Activated CD8-positive, alpha-beta memory T cell treated with anti-CD3 and anti-CD28 coated beads, Interleukin-2, amount 10 ng/mL, durations not matched to agents 7 days and 5 days (primary cell): Measurements from ENCODE around the gene RBM14. TPM values are rescaled to one million over a fixed set of nuclear protein-coding genes. Genes with fewer than 3 reads are reported as not detected.
"Not testable (repeated sequence)": the region's sequence is repeated elsewhere in the genome, so short reads cannot be mapped to it uniquely, and the experiment has no call there.

Source experiments
- ATAC-seq: fragments of 150-1000 bp; cut with Tn5 transposase; one replicate; pipeline ENCODE4 v1.10.0; 2021; ENCODE audit warnings: moderate library complexity
- CTCF ChIA-PET: fragments of 350-600 bp; sonication (Branson Sonifier 250); formaldehyde crosslinking; loops from one replicate; lab custom pipeline; 2021; ENCODE audit warnings: antibody characterized with exemption; lab: Charles Lee
- DNase-seq: peaks from one replicate; pipeline ENCODE4 v3.0.0-alpha.2; 2020
- H3K27ac Mint-ChIP-seq: one replicate; pipeline ENCODE4 v1.8.0; 2021; ENCODE audit warnings: mild to moderate bottlenecking, mixed read lengths
- H3K27me3 Mint-ChIP-seq: one replicate; pipeline ENCODE4 v1.8.0; 2021; ENCODE audit warnings: mixed read lengths
- H3K36me3 Mint-ChIP-seq: one replicate; pipeline ENCODE4 v1.8.0; 2021; ENCODE audit warnings: mild to moderate bottlenecking, mixed read lengths
- H3K4me1 Mint-ChIP-seq: one replicate; pipeline ENCODE4 v1.8.0; 2021; ENCODE audit warnings: mixed read lengths
- H3K4me3 Mint-ChIP-seq: one replicate; pipeline ENCODE4 v1.8.0; 2021; ENCODE audit warnings: mild to moderate bottlenecking, moderate library complexity, mixed read lengths
- H3K9me3 Mint-ChIP-seq: one replicate; pipeline ENCODE4 v1.8.0; 2022; ENCODE audit warnings: low read depth, mixed read lengths
- total RNA-seq, 2 experiments: library from RNA; stranded (reverse); gene quantifications; one replicate each; pipeline ENCODE4 v1.2.3, GENCODE V29; 2021

Gene RBM14
- total RNA-seq, 2 experiments from 2014 or later: 152 to 176 TPM

DNA sequence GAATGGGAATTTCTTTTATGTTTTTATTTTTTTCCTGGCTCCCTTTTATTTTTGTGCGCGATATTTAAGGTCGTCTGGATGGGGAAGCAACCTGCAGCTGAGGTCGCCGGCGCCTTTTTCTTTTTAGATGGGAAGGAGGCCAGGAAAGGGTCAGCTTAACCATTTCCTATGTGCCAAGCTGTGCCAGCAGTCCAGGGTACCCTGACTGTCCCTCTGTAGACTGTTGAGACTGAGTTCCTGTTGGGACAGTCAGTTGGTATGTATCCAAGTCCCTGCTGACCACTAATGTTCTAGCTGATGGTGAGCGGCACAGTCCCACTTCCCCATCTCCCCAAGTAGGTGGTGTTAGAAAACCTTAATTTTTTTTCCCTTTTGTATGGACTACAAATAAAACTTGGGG is 10.5 kb downstream of the RBM14 start:
- H3K27ac Mint-ChIP-seq: no peak overlapping the region
- peaks cover 30% of the 10 kb centered on the region for H3K4me1 Mint-ChIP-seq
- DNase-seq (no peak), ATAC-seq (no peak)
- H3K36me3 Mint-ChIP-seq: peaks cover 73% of the 10 kb centered on the region
- H3K4me3 Mint-ChIP-seq: no peak overlapping the region
- H3K27me3 Mint-ChIP-seq: no peaks in the 10 kb centered on the region
- CTCF ChIA-PET: no interaction called here
- no peaks in the 10 kb centered on the region for H3K9me3 Mint-ChIP-seq

DNA sequence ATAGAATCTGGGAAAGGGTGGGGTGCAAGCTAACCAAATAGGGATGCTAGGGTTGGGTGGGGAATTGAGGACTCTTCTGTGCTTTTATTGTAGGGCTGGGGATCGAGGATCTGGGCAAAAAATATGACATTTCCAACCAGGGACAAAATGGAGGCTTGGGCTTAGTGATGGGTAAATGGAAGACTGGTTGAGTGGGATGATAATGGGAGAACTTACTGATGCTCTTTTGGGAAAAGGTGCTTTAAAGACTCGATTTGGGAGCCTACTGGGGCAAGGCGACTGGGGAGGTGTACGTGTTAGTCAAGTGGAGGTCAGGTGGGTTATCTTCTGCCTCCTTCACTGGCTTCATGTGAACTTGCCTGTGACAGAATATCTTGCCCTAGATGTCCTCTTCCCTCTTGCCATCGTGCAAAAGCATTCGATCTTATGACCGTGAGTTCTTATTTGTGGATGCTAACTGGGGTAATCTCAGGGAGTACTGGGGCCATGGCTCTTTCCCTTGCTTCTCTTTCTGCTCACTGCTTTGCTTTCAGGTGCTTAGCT is 11.7 kb downstream of the RBM14 start:
- Mint-ChIP-seq H3K4me1 (peaks cover 21% of the 10 kb centered on the region), H3K4me3 (no peak overlapping the region), H3K36me3 (peaks cover 72% of the 10 kb centered on the region), H3K27ac (peak overlapping the region; percentile 16), H3K27me3 (no peaks in the 10 kb centered on the region), H3K9me3 (no peaks in the 10 kb centered on the region)
- CTCF ChIA-PET: interaction anchor here (1.4 to 1.9 kb wide), 2 partner anchors 10 to 12 kb away, joined by 4 to 10 read pairs; partner anchors contain the start of genes RBM14 and RBM4
- DNase-seq: no peak
- no peak for ATAC-seq

DNA sequence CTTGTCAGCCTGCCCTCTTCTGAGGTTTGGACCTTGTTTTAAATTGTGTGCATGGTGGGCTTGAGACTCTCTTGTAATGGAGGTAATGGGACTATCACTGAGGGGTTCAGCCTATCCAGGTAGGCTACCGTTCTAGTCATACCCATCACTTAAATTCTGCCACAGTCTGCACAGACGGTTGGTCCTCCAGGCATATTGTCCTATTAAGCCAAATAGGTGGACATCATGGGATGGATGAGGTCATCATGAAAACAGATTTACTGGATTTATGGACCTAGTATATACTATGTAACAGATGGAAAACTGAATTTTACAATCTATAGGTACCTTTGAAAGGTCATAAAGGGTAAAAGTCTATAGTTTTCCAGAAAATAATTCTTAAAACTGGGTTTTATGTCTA is 12.9 kb downstream of the RBM14 start:
- Mint-ChIP-seq H3K27ac (no peak overlapping the region), H3K27me3 (no peaks in the 10 kb centered on the region), H3K36me3 (peaks cover 66% of the 10 kb centered on the region), H3K9me3 (no peaks in the 10 kb centered on the region), H3K4me3 (no peak overlapping the region), H3K4me1 (peaks cover 14% of the 10 kb centered on the region)
- no peak for ATAC-seq
- CTCF ChIA-PET: interaction anchor here (1.2 to 1.9 kb wide), 4 partner anchors 8 to 13 kb away, joined by 4 to 10 read pairs (median 4); partner anchors contain the start of genes RBM14 and RBM4
- no peak for DNase-seq

DNA sequence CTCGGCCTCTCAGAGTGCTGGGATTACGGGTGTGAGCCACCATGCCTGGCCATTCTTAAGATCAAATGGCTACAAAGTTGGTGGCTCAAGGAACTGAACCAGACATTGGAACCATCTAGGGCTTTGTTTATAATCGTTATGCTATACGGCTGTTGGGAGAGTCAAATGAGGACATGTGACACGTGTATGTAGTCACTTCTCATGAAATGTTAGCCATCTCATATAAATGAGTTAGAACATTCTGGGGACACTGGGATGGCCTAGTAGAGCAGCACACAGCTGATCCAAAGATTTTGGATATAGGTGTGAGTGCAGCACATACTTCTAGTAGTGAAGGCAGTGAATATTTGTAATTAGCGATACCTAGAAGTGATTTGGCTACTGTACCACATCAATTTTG is 15.5 kb downstream of the RBM14 start:
- H3K27ac Mint-ChIP-seq: no peak overlapping the region
- DNase-seq (no peak), ATAC-seq (no peak)
- peaks cover 24% of the 10 kb centered on the region for H3K4me1 Mint-ChIP-seq
- no peak overlapping the region for H3K4me3 Mint-ChIP-seq
- no peaks in the 10 kb centered on the region for H3K9me3 Mint-ChIP-seq
- peaks cover 57% of the 10 kb centered on the region for H3K36me3 Mint-ChIP-seq
- CTCF ChIA-PET: no interaction called here
- no peaks in the 10 kb centered on the region for H3K27me3 Mint-ChIP-seq

DNA sequence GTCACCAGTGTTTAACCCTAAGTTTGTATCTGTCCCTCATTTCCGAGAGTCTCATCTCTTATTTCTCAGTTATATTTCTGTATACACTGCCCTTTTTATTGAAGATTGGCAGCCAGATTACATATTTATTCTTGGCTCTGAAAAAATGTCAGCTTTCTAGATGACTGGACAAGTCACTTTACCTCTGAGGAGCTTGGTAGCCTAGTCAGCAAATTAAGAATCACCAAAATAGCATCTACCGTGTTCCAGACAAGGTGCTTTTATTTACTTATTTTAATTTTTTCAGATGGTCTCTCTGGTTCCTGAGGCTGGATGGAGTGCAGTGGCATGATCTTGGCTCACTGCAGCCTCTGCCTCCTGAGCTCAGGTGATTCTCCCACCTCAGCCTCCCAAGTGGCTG is 16.5 kb downstream of the RBM14 start:
- H3K27ac Mint-ChIP-seq: no peak overlapping the region
- H3K36me3 Mint-ChIP-seq: peaks cover 48% of the 10 kb centered on the region
- DNase-seq (no peak), ATAC-seq (no peak)
- peaks cover 27% of the 10 kb centered on the region for H3K4me1 Mint-ChIP-seq
- no peaks in the 10 kb centered on the region for H3K9me3 Mint-ChIP-seq
- H3K27me3 Mint-ChIP-seq: no peaks in the 10 kb centered on the region
- CTCF ChIA-PET: no interaction called here
- no peak overlapping the region for H3K4me3 Mint-ChIP-seq

- H3K9me3 Mint-ChIP-seq: no peaks in the 10 kb centered on the region
- H3K4me1 Mint-ChIP-seq: peaks cover 47% of the 10 kb centered on the region
- peaks cover 50% of the 10 kb centered on the region for H3K36me3 Mint-ChIP-seq
- no peaks in the 10 kb centered on the region for H3K27me3 Mint-ChIP-seq
- CTCF ChIA-PET: interaction anchor here (0.7 to 3.0 kb wide), 3 partner anchors 13 to 250 kb away, joined by 3 to 16 read pairs (median 15); partner anchors contain the start of gene RBM14
- ATAC-seq: no peak
- no peak overlapping the region for H3K4me3 Mint-ChIP-seq
- no peak for DNase-seq
- peak overlapping the region; percentile 97 for H3K27ac Mint-ChIP-seq
Measured at GRCh38 chr11:66636411-66636810, 20.0 kb downstream of the RBM14 start.

DNA sequence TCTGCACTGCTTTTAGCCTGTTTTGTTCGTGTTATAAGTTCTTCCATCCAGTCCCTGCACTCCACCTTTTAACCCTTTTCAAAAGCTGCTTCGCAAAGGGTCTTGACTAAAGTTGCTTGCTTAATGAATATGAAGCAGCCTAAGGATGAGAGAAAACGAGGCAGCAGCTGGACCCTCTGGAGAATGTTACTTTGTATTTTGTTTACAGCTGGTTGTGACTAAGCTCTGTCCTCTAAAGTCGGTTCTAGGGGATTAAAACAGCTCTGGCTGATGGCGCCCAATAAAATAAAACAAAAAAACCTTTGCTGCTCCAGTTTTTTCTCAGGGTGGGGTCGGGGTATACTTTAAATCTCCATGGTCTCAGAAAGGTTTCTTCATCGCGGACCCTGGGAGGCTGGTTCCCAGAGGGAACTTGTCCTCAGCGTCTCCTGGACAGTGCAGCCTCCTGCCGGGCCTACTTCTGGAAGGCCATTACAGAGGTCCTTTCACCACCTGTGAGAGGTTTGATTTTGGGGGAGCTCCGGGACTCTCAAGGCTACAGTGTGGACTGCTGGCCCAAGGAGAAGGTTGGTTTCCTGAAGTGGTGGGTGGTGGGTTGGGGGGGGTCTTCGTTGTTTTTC is 21.2 kb downstream of the RBM14 start:
- Mint-ChIP-seq H3K27ac (peak overlapping the region; percentile 97), H3K4me3 (peak overlapping the region; percentile 87), H3K27me3 (no peaks in the 10 kb centered on the region), H3K4me1 (peaks cover 53% of the 10 kb centered on the region), H3K36me3 (peaks cover 52% of the 10 kb centered on the region), H3K9me3 (no peaks in the 10 kb centered on the region)
- CTCF ChIA-PET: interaction anchor here (0.8 to 3.1 kb wide), 19 partner anchors 8 to 991 kb away, joined by 3 to 19 read pairs (median 5); partner anchors contain the start of genes ACTN3, CCDC87, CCS and DPP3
- no peak for ATAC-seq
- DNase-seq: no peak

DNA sequence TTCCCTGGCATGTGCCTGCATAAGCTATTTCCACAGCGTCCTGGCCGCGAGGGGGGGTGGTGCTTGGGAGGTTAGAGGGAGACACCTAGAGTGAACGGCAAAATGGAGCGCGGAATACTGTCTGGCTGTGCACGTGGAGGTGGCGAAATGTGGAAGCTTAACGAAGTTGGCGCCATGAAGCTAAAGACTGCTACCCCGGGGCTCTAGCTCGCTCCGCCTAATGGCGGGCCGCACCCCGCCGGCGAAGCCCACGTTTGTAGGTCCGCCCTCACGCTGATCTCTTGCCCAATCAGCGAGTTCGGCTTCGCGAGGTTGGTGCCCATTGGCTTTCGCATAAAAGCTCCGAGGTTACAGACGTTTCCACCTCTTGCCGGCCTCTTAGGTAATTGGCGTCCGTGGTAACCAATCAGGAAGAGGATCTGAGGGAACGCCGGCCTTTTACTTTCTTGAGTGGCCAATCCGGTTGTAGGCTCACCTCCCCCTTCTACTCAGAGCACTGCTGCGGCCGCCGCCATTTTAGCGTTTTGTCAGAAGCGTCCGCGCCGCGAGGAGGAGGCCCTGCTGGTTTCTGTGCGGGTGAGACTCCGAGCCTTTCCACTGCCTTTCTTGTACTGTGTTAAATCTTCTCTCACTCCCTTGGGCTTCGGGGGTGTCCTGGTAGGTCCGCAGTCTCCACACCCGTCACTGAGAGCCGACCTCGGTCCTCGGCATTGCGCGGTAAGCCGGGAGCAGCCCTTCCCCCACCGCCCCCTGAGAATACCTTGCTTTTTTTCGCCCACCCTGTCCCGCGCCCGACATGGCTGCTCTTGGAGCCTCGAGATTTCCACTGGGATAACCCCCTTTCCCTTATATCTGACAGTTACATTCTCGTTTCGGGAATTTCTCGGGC is 22.0 kb downstream of the RBM14 start, which contains the start of gene RBM4:
Gene RBM4 (plus strand): TSS at position 527 of the 889 bp plus-strand sequence. CDS start 1,009 bp downstream, outside the sequence.
- H3K9me3 Mint-ChIP-seq: no peaks in the 10 kb centered on the region
- ATAC-seq: peak; percentile 97

DNA sequence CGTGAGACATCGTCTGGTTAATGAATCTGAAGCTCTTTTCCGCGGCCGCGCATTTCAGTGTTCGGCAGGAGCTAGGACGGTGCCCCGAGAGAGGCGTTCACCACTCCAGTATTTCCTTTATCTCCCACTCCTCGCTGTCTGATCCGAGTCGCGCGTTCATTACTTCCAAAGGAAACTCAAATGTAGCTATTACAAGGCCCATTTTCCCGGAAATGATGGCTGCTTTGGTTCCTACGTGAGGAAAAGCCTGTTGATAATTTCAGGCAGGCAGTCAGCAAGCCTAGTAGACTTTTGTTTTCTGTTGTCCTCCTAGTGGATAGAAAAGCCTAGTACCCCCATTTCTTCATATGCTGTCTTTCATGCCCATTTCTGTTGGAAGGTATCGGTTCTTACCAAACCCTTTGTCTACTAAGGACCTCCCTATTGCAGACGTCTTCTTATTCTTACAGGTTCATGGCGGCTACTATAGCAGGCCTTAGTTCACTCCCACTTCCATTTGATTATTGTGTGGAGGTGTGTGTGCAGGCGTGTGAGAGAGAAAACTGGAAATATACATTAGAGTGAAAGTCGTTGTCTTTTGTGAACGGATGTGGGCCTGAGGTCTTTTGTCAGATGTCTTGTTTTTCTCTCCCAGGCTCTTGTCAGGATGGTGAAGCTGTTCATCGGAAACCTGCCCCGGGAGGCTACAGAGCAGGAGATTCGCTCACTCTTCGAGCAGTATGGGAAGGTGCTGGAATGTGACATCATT is 22.8 kb downstream of the RBM14 start:
- ATAC-seq (no peak), DNase-seq (peak; percentile 55)
- Mint-ChIP-seq H3K36me3 (peaks cover 61% of the 10 kb centered on the region), H3K27ac (peak overlapping the region; percentile 97), H3K9me3 (no peaks in the 10 kb centered on the region), H3K27me3 (no peaks in the 10 kb centered on the region), H3K4me1 (peaks cover 69% of the 10 kb centered on the region), H3K4me3 (peak overlapping the region; percentile 87)
- CTCF ChIA-PET: interaction anchor here (1.1 to 3.1 kb wide), 9 partner anchors 10 to 203 kb away, joined by 3 to 19 read pairs (median 6); partner anchors contain the start of genes DPP3, MRPL11, RBM14 and RBM4B

More for the DNA sequence above, 22.0 kb downstream of the RBM14 start, which contains the start of gene RBM4:
- DNase-seq: peak; percentile 99
- H3K27ac Mint-ChIP-seq: peak within 1 kb of the TSS; percentile 97
- H3K4me3 Mint-ChIP-seq: peak within 1 kb of the TSS; percentile 87
- CTCF ChIA-PET: interaction anchor here (0.8 to 3.1 kb wide), 20 partner anchors 8 to 990 kb away, joined by 3 to 19 read pairs (median 5); partner anchors contain the start of genes ACTN3, CCDC87, CCS and DPP3
- H3K27me3 Mint-ChIP-seq: no peaks in the 10 kb centered on the region
- peaks cover 61% of the 10 kb centered on the region for H3K4me1 Mint-ChIP-seq
- H3K36me3 Mint-ChIP-seq: peaks cover 58% of the 10 kb centered on the region

DNA sequence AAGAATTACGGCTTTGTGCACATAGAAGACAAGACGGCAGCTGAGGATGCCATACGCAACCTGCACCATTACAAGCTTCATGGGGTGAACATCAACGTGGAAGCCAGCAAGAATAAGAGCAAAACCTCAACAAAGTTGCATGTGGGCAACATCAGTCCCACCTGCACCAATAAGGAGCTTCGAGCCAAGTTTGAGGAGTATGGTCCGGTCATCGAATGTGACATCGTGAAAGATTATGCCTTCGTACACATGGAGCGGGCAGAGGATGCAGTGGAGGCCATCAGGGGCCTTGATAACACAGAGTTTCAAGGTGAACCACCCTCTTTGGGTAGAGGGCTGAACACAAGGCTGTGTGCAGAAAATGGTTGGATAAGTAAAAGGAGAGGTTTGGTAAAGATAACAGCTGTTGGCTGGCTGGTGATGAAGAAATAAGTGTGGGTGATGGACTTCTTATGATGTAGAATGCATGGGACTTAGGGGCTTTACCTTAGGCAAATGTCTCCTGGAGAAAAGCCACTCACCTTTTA is 23.4 kb downstream of the RBM14 start:
- peaks cover 71% of the 10 kb centered on the region for H3K4me1 Mint-ChIP-seq
- not testable (repeated sequence) for H3K9me3 Mint-ChIP-seq, ATAC-seq, H3K27me3 Mint-ChIP-seq, DNase-seq
- peak overlapping the region; percentile 87 for H3K4me3 Mint-ChIP-seq
- CTCF ChIA-PET: interaction anchor here (1.7 to 3.1 kb wide), 3 partner anchors 11 to 201 kb away, joined by 4 to 19 read pairs (median 10); partner anchors contain the start of genes MRPL11 and RBM4B
- H3K36me3 Mint-ChIP-seq: peaks cover 62% of the 10 kb centered on the region
- H3K27ac Mint-ChIP-seq: peak overlapping the region; percentile 97

GRCh38 chr11:66641834-66642233 is 25.4 kb downstream of the RBM14 start:
- Mint-ChIP-seq H3K4me3 (peak overlapping the region; percentile 87), H3K36me3 (peaks cover 76% of the 10 kb centered on the region), H3K9me3 (no peaks in the 10 kb centered on the region), H3K4me1 (peaks cover 84% of the 10 kb centered on the region), H3K27ac (no peak overlapping the region), H3K27me3 (no peaks in the 10 kb centered on the region)
- CTCF ChIA-PET: interaction anchor here (1.3 to 1.7 kb wide), 3 partner anchors 36 to 49 kb away, joined by 3 to 5 read pairs (median 4); partner anchors contain the start of genes CCDC87, CCS and RBM4B
- DNase-seq (no peak), ATAC-seq (no peak)
